Colonic mucosa (tissue), 4 donors: ENCODE results near the gene GPR84. TPM values are rescaled to one million over a fixed set of nuclear protein-coding genes. Genes with fewer than 3 reads are reported as not detected.

Source experiments
- DNase-seq: peaks from one replicate; pipeline ENCODE4 v3.0.0-alpha.2; 2020
- H3K27ac ChIP-seq: fragments of 200-600 bp; one replicate; pipeline ENCODE4 v1.8.0; 2021
- H3K27me3 ChIP-seq: fragments of 200-600 bp; one replicate; pipeline ENCODE4 v1.8.0; 2021
- H3K36me3 ChIP-seq: fragments of 200-600 bp; one replicate; pipeline ENCODE4 v1.8.0; 2021
- H3K4me1 ChIP-seq: fragments of 200-600 bp; one replicate; pipeline ENCODE4 v1.8.0; 2021; ENCODE audit warnings: mild to moderate bottlenecking
- H3K4me3 ChIP-seq: fragments of 200-600 bp; one replicate; pipeline ENCODE4 v1.8.0; 2021
- H3K9ac ChIP-seq, 2 donors: one replicate each; pipeline ENCODE4 v1.7.0; 2013; ENCODE audit warnings: control low read depth in 2 of 2, low read depth in 2 of 2, low read length in 2 of 2
- H3K9me3 ChIP-seq: fragments of 200-600 bp; one replicate; pipeline ENCODE4 v1.8.0; 2021
- CTCF ChIP-seq: fragments of 200-600 bp; IDR thresholded peaks from one replicate; pipeline ENCODE4 v1.8.0; 2022; ENCODE audit warnings: antibody characterized with exemption, mild to moderate bottlenecking
- intact Hi-C: fragments of 100-400 bp; cut with DNase I; formaldehyde crosslinking; loops from one replicate; pipeline ENCODE4 v1.14.1; 2022
- total RNA-seq, 2 donors: library from RNA; stranded (reverse); fragmentation: NEBNext Ultra II Directional in 1 of 2; extraction: Animal tissue kit (Norgen Biotek cat#: 25700) in 1 of 2; gene quantifications; one replicate each; pipeline ENCODE4 v1.2.1, GENCODE V29; 2021
- donor health status: healthy.
- donor health status: DM: no; HTN: no; CAD: no.
- donor health status: DM: no; HTN: no; CAD: no.

Gene GPR84
- total RNA-seq, 2 donors from 2014 or later, result 0.21 TPM; not detected in 1

GRCh38 chr12:54368025-54368708 lies 3.9 kb upstream of the GPR84 start:
- peaks cover 11% of the 10 kb centered on the region for H3K4me1 ChIP-seq
- H3K36me3 ChIP-seq, result no peaks in the 10 kb centered on the region
- DNase-seq, result no peak
- no peak overlapping the region for H3K4me3 ChIP-seq
- H3K27ac ChIP-seq, result no peak overlapping the region
- intact Hi-C loops, result no loop called here
- H3K9ac ChIP-seq, result peak overlapping the region in 1 of 2 donors; percentile 19
- H3K27me3 ChIP-seq, result no peaks in the 10 kb centered on the region
- TF ChIP-seq CTCF, result no peak
- H3K9me3 ChIP-seq, result no peaks in the 10 kb centered on the region

GRCh38 chr12:54363618-54364017 lies 668 bp downstream of the GPR84 start:
- Histone ChIP-seq H3K4me1 (no peaks in the 10 kb centered on the region), H3K9ac (no peak overlapping the region), H3K36me3 (no peaks in the 10 kb centered on the region), H3K27ac (no peak overlapping the region), H3K27me3 (no peaks in the 10 kb centered on the region), H3K9me3 (no peaks in the 10 kb centered on the region), H3K4me3 (no peak overlapping the region)
- intact Hi-C loops, result loop anchor here (5.0 kb wide), 2 partner anchors 71 to 141 kb away; no protein-coding TSS in a partner anchor
- DNase-seq, result no peak
- no peak for TF ChIP-seq CTCF

- no peak for TF ChIP-seq CTCF
- no peak overlapping the region for H3K4me3 ChIP-seq
- intact Hi-C loops, result loop anchor here (5.0 kb wide), 2 partner anchors 71 to 141 kb away; no protein-coding TSS in a partner anchor
- H3K27ac ChIP-seq, result no peak overlapping the region
- no peak for DNase-seq
- no peaks in the 10 kb centered on the region for H3K4me1 ChIP-seq
- no peaks in the 10 kb centered on the region for H3K27me3 ChIP-seq
- H3K9me3 ChIP-seq, result no peaks in the 10 kb centered on the region
- no peak overlapping the region for H3K9ac ChIP-seq
- H3K36me3 ChIP-seq, result no peaks in the 10 kb centered on the region
Measured at GRCh38 chr12:54363047-54363446, 1.2 kb downstream of the GPR84 start.

- no peaks in the 10 kb centered on the region for H3K9me3 ChIP-seq
- no peaks in the 10 kb centered on the region for H3K27me3 ChIP-seq
- no peaks in the 10 kb centered on the region for H3K36me3 ChIP-seq
- intact Hi-C loops, result loop anchor here (5.0 kb wide), 2 partner anchors 69 to 139 kb away; no protein-coding TSS in a partner anchor
- no peaks in the 10 kb centered on the region for H3K4me1 ChIP-seq
- no peak overlapping the region for H3K4me3 ChIP-seq
- peak; percentile 79 for TF ChIP-seq CTCF
- H3K9ac ChIP-seq, result no peak overlapping the region
- H3K27ac ChIP-seq, result no peak overlapping the region
- peak; percentile 88 for DNase-seq
Measured at GRCh38 chr12:54360717-54361456, 3.4 kb downstream of the GPR84 start.

GRCh38 chr12:54359762-54360351 lies 4.4 kb downstream of the GPR84 start:
- Histone ChIP-seq H3K9ac (peak overlapping the region; percentile 38 to 81), H3K27ac (peak overlapping the region; percentile 75), H3K4me1 (no peaks in the 10 kb centered on the region), H3K36me3 (no peaks in the 10 kb centered on the region), H3K4me3 (peak overlapping the region; percentile 41), H3K27me3 (no peaks in the 10 kb centered on the region), H3K9me3 (no peaks in the 10 kb centered on the region)
- intact Hi-C loops, result loop anchor here (5.0 to 10.0 kb wide), 3 partner anchors 68 to 355 kb away; partner anchors contain the start of genes HOXC8 and HOXC9
- TF ChIP-seq CTCF, result no peak
- DNase-seq, result no peak
